ENCODE data around the gene CCDC106.

CCDC106 gene

GRCh38 chr19:55692681-55693081, 44.7 kb downstream of the CCDC106 start:
- Histone ChIP-seq H3K27ac (ENCODE audit: low read depth, low read length) (no peak overlapping the region), H3K4me1 (ENCODE audit: insufficient read depth, low read length) (no peaks in the 10 kb centered on the region), H3K9ac (ENCODE audit: low read length) (no peak overlapping the region), H3K9me3 (ENCODE audit: low read length) (no peaks in the 10 kb centered on the region), H3K27me3 (ENCODE audit: control insufficient read depth in 1 of 2, insufficient read depth in 2 of 2, low read length in 2 of 2) (no peaks in the 10 kb centered on the region), H3K36me3 (ENCODE audit: insufficient read depth, low read length) (peaks cover 48% of the 10 kb centered on the region), H3K4me3 (ENCODE audit: low read depth in 1 of 2, low read length in 2 of 2) (no peak overlapping the region)

DNA sequence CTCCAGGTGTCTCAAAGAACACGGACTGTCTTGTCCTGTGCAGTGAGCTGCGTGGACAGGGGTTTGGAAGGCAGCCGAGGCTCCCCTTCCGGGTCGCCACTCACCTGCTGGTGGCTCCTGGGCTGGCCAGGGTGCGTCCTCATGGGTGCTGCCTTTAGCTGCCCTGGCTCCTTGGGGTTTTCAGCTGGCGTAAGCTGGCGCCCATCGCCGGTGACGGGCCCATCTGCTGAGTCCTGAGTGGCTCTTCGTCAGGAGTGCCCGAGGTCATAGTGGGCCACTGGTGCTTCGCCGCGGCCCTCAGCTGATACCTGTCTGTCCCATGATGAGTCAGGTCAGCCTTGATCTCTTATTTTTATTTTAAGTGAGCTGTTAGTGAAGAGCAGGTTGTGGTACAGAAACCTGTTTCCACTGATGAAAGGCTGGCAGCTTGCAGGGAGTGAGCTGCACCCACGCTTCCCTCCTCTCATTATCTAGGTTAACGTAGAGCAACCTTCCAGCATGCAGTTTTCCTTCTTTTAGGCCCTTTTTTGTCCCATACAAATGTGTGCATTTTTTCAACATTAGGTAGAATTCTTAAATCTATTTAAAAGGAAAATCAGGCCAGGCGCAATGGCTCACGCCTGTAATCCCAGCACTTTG, 45.4 kb downstream of the CCDC106 start:
- Histone ChIP-seq H3K36me3 (ENCODE audit: insufficient read depth, low read length) (peaks cover 48% of the 10 kb centered on the region), H3K27me3 (ENCODE audit: control insufficient read depth in 1 of 2, insufficient read depth in 2 of 2, low read length in 2 of 2) (no peaks in the 10 kb centered on the region), H3K9me3 (ENCODE audit: low read length) (no peaks in the 10 kb centered on the region), H3K9ac (ENCODE audit: low read length) (no peak overlapping the region), H3K27ac (ENCODE audit: low read depth, low read length) (no peak overlapping the region), H3K4me3 (ENCODE audit: low read depth in 1 of 2, low read length in 2 of 2) (no peak overlapping the region), H3K4me1 (ENCODE audit: insufficient read depth, low read length) (no peaks in the 10 kb centered on the region)

GRCh38 chr19:55694241-55694655, 46.2 kb downstream of the CCDC106 start:
- peaks cover 45% of the 10 kb centered on the region for H3K36me3 ChIP-seq (ENCODE audit: insufficient read depth, low read length)
- H3K4me1 ChIP-seq (ENCODE audit: insufficient read depth, low read length), result no peaks in the 10 kb centered on the region
- no peaks in the 10 kb centered on the region for H3K27me3 ChIP-seq (ENCODE audit: control insufficient read depth in 1 of 2, insufficient read depth in 2 of 2, low read length in 2 of 2)
- no peak overlapping the region for H3K4me3 ChIP-seq (ENCODE audit: low read depth in 1 of 2, low read length in 2 of 2)
- no peaks in the 10 kb centered on the region for H3K9me3 ChIP-seq (ENCODE audit: low read length)
- H3K9ac ChIP-seq (ENCODE audit: low read length), result no peak overlapping the region
- no peak overlapping the region for H3K27ac ChIP-seq (ENCODE audit: low read depth, low read length)

- Histone ChIP-seq H3K36me3 (ENCODE audit: insufficient read depth, low read length) (peaks cover 39% of the 10 kb centered on the region), H3K27me3 (ENCODE audit: control insufficient read depth in 1 of 2, insufficient read depth in 2 of 2, low read length in 2 of 2) (no peaks in the 10 kb centered on the region), H3K4me3 (ENCODE audit: low read depth in 1 of 2, low read length in 2 of 2) (no peak overlapping the region), H3K4me1 (ENCODE audit: insufficient read depth, low read length) (no peaks in the 10 kb centered on the region), H3K9me3 (ENCODE audit: low read length) (no peaks in the 10 kb centered on the region), H3K9ac (ENCODE audit: low read length) (no peak overlapping the region), H3K27ac (ENCODE audit: low read depth, low read length) (no peak overlapping the region)
Measured at GRCh38 chr19:55694656-55695491, 46.9 kb downstream of the CCDC106 start.

DNA sequence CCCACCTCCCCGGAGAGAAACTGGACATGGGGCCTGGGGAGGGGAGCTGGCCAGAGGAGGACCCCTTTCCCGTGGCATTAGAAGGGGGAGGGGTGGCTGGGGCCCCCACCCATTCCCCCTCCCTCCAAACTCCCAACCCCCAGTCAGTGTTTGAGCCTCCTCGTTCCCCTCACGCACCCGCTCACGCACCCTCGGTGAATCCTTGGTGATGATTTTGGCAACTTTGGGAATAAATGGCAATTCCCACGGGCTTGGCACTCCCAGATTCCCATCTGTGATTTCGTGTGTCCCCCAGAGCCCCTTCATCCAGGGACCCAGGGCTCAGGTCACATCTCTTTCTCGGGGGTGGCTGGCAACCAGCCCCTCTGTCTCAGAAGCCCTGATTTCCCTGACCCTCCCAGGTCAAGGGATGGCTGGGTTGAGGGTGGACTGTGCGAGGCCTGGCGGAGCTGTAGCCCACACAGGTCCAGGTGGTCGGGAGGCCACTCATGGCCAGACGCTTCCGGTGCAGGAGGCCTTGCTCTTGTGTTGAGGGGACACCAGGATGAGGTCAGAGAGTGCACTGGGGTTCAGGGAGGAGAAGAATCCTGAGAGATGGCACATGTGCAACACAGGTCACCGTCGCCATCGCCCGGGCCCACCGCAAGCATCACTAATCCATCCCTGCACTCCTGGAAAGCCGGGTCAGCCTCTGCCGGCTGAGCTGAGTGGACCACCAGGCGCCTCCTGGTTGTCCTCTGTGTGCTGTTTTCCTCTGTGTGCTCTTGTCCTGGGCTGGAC, 47.7 kb downstream of the CCDC106 start:
- Histone ChIP-seq H3K4me1 (ENCODE audit: insufficient read depth, low read length) (no peaks in the 10 kb centered on the region), H3K27me3 (ENCODE audit: control insufficient read depth in 1 of 2, insufficient read depth in 2 of 2, low read length in 2 of 2) (no peaks in the 10 kb centered on the region), H3K9ac (ENCODE audit: low read length) (no peak overlapping the region), H3K36me3 (ENCODE audit: insufficient read depth, low read length) (peaks cover 34% of the 10 kb centered on the region), H3K9me3 (ENCODE audit: low read length) (no peaks in the 10 kb centered on the region), H3K4me3 (ENCODE audit: low read depth in 1 of 2, low read length in 2 of 2) (no peak overlapping the region), H3K27ac (ENCODE audit: low read depth, low read length) (no peak overlapping the region)

GRCh38 chr19:55696301-55697068, 48.5 kb downstream of the CCDC106 start:
- Histone ChIP-seq H3K27ac (ENCODE audit: low read depth, low read length) (no peak overlapping the region), H3K4me1 (ENCODE audit: insufficient read depth, low read length) (no peaks in the 10 kb centered on the region), H3K4me3 (ENCODE audit: low read depth in 1 of 2, low read length in 2 of 2) (no peak overlapping the region), H3K9me3 (ENCODE audit: low read length) (no peaks in the 10 kb centered on the region), H3K36me3 (ENCODE audit: insufficient read depth, low read length) (peaks cover 31% of the 10 kb centered on the region), H3K9ac (ENCODE audit: low read length) (no peak overlapping the region), H3K27me3 (ENCODE audit: control insufficient read depth in 1 of 2, insufficient read depth in 2 of 2, low read length in 2 of 2) (no peaks in the 10 kb centered on the region)

DNA sequence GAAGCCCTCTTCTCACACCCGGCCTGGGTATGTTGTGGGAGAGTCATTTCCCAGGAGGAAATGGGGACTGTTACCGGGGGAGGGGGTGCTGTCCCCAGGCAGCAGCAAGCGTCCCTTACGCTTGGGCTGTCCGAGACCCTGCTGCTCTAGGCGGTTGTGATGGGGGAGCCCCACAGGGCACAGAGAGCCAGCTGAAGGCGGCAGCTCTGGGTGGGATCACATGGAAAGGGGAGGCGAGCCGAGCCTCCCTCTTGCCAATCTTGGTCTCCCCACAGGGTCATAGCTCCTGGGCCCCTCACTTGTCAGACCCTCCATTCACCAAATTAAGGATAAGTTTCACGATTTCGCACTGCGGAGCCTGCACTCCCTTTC, 49.0 kb downstream of the CCDC106 start:
- Histone ChIP-seq H3K9ac (ENCODE audit: low read length) (no peak overlapping the region), H3K27me3 (ENCODE audit: control insufficient read depth in 1 of 2, insufficient read depth in 2 of 2, low read length in 2 of 2) (no peaks in the 10 kb centered on the region), H3K27ac (ENCODE audit: low read depth, low read length) (no peak overlapping the region), H3K4me1 (ENCODE audit: insufficient read depth, low read length) (no peaks in the 10 kb centered on the region), H3K9me3 (ENCODE audit: low read length) (no peaks in the 10 kb centered on the region), H3K36me3 (ENCODE audit: insufficient read depth, low read length) (peaks cover 31% of the 10 kb centered on the region), H3K4me3 (ENCODE audit: low read depth in 1 of 2, low read length in 2 of 2) (no peak overlapping the region)

GRCh38 chr19:55697698-55698097, 49.7 kb downstream of the CCDC106 start:
- Histone ChIP-seq H3K27ac (ENCODE audit: low read depth, low read length) (no peak overlapping the region), H3K4me1 (ENCODE audit: insufficient read depth, low read length) (no peaks in the 10 kb centered on the region), H3K36me3 (ENCODE audit: insufficient read depth, low read length) (peaks cover 30% of the 10 kb centered on the region), H3K9ac (ENCODE audit: low read length) (no peak overlapping the region), H3K27me3 (ENCODE audit: control insufficient read depth in 1 of 2, insufficient read depth in 2 of 2, low read length in 2 of 2) (no peaks in the 10 kb centered on the region), H3K4me3 (ENCODE audit: low read depth in 1 of 2, low read length in 2 of 2) (no peak overlapping the region), H3K9me3 (ENCODE audit: low read length) (no peaks in the 10 kb centered on the region)

- H3K27ac ChIP-seq (ENCODE audit: low read depth, low read length), result no peak overlapping the region
- no peak overlapping the region for H3K9ac ChIP-seq (ENCODE audit: low read length)
- H3K27me3 ChIP-seq (ENCODE audit: control insufficient read depth in 1 of 2, insufficient read depth in 2 of 2, low read length in 2 of 2), result no peaks in the 10 kb centered on the region
- H3K36me3 ChIP-seq (ENCODE audit: insufficient read depth, low read length), result peaks cover 24% of the 10 kb centered on the region
- no peaks in the 10 kb centered on the region for H3K4me1 ChIP-seq (ENCODE audit: insufficient read depth, low read length)
- H3K9me3 ChIP-seq (ENCODE audit: low read length), result no peaks in the 10 kb centered on the region
- H3K4me3 ChIP-seq (ENCODE audit: low read depth in 1 of 2, low read length in 2 of 2), result no peak overlapping the region
Measured at GRCh38 chr19:55698256-55698655, 50.2 kb downstream of the CCDC106 start.

DNA sequence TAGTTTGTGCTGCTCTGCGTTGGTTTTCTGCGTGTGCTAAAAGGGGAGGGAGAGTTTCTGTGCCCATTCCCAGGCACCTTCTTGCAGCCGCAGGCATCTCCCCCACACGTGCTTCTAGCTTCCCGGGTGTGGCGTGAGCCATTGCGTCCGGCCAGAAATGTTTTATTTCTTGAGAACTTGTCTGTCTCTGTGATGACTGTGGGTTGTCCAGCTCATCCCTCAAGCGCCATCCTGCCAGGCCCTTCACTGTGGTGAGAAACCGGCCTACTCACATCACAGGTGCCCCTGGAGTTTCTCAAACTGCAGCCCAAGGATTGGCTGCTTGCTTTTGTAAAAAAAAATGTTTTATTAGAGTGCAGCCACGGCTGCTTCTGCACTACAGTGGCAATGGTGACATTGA, 51.2 kb downstream of the CCDC106 start:
- Histone ChIP-seq H3K9me3 (ENCODE audit: low read length) (no peaks in the 10 kb centered on the region), H3K27me3 (ENCODE audit: control insufficient read depth in 1 of 2, insufficient read depth in 2 of 2, low read length in 2 of 2) (no peaks in the 10 kb centered on the region), H3K4me1 (ENCODE audit: insufficient read depth, low read length) (no peaks in the 10 kb centered on the region), H3K4me3 (ENCODE audit: low read depth in 1 of 2, low read length in 2 of 2) (no peak overlapping the region), H3K36me3 (ENCODE audit: insufficient read depth, low read length) (peaks cover 19% of the 10 kb centered on the region), H3K9ac (ENCODE audit: low read length) (no peak overlapping the region), H3K27ac (ENCODE audit: low read depth, low read length) (no peak overlapping the region)

DNA sequence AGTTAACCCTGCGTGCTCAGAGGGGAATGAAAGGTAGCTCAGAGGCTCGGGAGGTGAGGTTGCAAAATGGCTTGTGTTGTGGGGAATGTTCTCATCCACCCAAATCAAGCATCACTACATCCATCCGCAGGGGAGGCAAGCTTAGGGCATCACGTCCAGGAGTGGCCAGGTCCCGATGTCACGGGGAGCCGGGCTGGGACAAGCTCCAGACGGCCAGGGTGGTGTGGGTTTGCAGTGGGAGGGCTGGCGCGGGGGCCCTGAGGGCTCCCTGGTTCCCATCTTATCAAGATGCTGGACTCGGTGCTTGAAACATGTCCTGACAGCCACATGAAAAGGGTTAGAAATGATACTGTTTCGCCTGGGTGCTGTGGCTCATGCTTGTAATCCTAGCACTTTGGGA, 52.8 kb downstream of the CCDC106 start:
- Histone ChIP-seq H3K4me3 (ENCODE audit: low read depth in 1 of 2, low read length in 2 of 2) (no peak overlapping the region), H3K27ac (ENCODE audit: low read depth, low read length) (no peak overlapping the region), H3K36me3 (ENCODE audit: insufficient read depth, low read length) (peaks cover 13% of the 10 kb centered on the region), H3K9me3 (ENCODE audit: low read length) (no peaks in the 10 kb centered on the region), H3K9ac (ENCODE audit: low read length) (no peak overlapping the region), H3K27me3 (ENCODE audit: control insufficient read depth in 1 of 2, insufficient read depth in 2 of 2, low read length in 2 of 2) (no peaks in the 10 kb centered on the region), H3K4me1 (ENCODE audit: insufficient read depth, low read length) (no peaks in the 10 kb centered on the region)
